Endothelial cell of umbilical vein (primary cell): ENCODE measurements around the gene BMPR2. TPM values are rescaled to one million over a fixed set of nuclear protein-coding genes. Genes with fewer than 3 reads are reported as not detected.

ENCODE experiments used
- BruUV-seq: library from RNA; stranded (reverse); fragments of 400-500 nt; replicated peaks from 2 replicates; lab custom pipeline; 2021; lab: Mats Ljungman, UMichigan
- CTCF ChIA-PET: fragments of 300-600, 350-600 bp; sonication (Branson Sonifier 250); formaldehyde crosslinking; loops from one replicate; lab custom pipeline; 2021; ENCODE audit warnings: antibody characterized with exemption, inconsistent platforms; lab: Charles Lee
- POLR2A ChIA-PET: fragments of 300-600, 350-600 bp; sonication (Branson Sonifier 250); formaldehyde crosslinking; loops from one replicate; lab custom pipeline; 2021; ENCODE audit warnings: antibody characterized with exemption, inconsistent platforms; lab: Charles Lee
- DNase-seq: peaks from one replicate; pipeline ENCODE4 v3.0.0-alpha.2; 2011; ENCODE audit warnings: low read depth, low spot score
- FAIRE-seq: peaks from 2 replicates; lab custom pipeline; 2011; peaks lifted over from hg19 to GRCh38; lab: Jason Lieb, UNC
- H2AFZ ChIP-seq: 2 replicates; pipeline ENCODE4 v1.6.0; 2012; ENCODE audit warnings: low read depth, low read length, control low read depth, inconsistent platforms
- H3K27ac ChIP-seq: 2 replicates; pipeline ENCODE4 v1.5.1; 2011; ENCODE audit warnings: low read depth, mild to moderate bottlenecking, control low read depth, low read length, moderate library complexity; ENCODE audit not compliant: insufficient read depth
- H3K27me3 ChIP-seq, 2 experiments: 2 replicates each; pipeline versions ENCODE4 v1.6.0 to v1.6.1; 2011; ENCODE audit warnings: low read length in 2 of 2, mixed read lengths in 1 of 2; ENCODE audit not compliant: control insufficient read depth in 2 of 2, insufficient read depth in 2 of 2
- H3K36me3 ChIP-seq, 2 experiments: 2 replicates in 1 of 2; 3 replicates in 1 of 2; pipeline ENCODE4 v1.5.1; 2011; ENCODE audit warnings: low read length in 2 of 2, mild to moderate bottlenecking in 1 of 2, moderate library complexity in 1 of 2; ENCODE audit not compliant: control insufficient read depth in 2 of 2, insufficient read depth in 2 of 2; ENCODE audit errors: extremely low read depth in 1 of 2
- H3K4me1 ChIP-seq: 3 replicates; pipeline ENCODE4 v1.5.1; 2011; ENCODE audit warnings: mild to moderate bottlenecking, low read length; ENCODE audit not compliant: control insufficient read depth, insufficient read depth; ENCODE audit errors: extremely low read depth
- H3K4me2 ChIP-seq: 2 replicates; pipeline ENCODE4 v1.6.1; 2011; ENCODE audit warnings: low read length, control low read depth, mixed read lengths; ENCODE audit not compliant: insufficient read depth
- H3K4me3 ChIP-seq, 3 experiments: fragments of 200-600 bp in 1 of 3; sonication (generic), shearing (Covaris generic) in 1 of 3; replicated peaks in 1 of 3; 2 replicates each; pipeline ENCODE4 v1.5.1; 2011 to 2016; ENCODE audit warnings: control low read depth in 3 of 3, low read length in 3 of 3, mild to moderate bottlenecking in 2 of 3, inconsistent platforms in 1 of 3, low read depth in 1 of 3, moderate library complexity in 1 of 3; ENCODE audit not compliant: insufficient read depth in 1 of 3
- H3K79me2 ChIP-seq: 2 replicates; pipeline ENCODE4 v1.6.0; 2012; ENCODE audit warnings: low read length, inconsistent platforms; ENCODE audit not compliant: control insufficient read depth, insufficient read depth
- H3K9ac ChIP-seq: replicated peaks from 2 replicates; pipeline ENCODE3; 2011; ENCODE audit warnings: low read length, control low read depth; ENCODE audit not compliant: insufficient read depth; ENCODE audit errors: extremely low read depth
- H3K9me1 ChIP-seq: replicated peaks from 3 replicates; pipeline ENCODE4 v1.6.0; 2011; ENCODE audit warnings: mild to moderate bottlenecking, low read length; ENCODE audit not compliant: control insufficient read depth, insufficient read depth; ENCODE audit errors: extremely low read depth
- H3K9me3 ChIP-seq: replicated peaks from 2 replicates; pipeline ENCODE4 v1.5.1; 2012; ENCODE audit warnings: low read length, inconsistent platforms; ENCODE audit not compliant: control insufficient read depth, insufficient read depth
- H4K20me1 ChIP-seq: replicated peaks from 2 replicates; pipeline ENCODE3; 2011; ENCODE audit warnings: mild to moderate bottlenecking, low read length; ENCODE audit not compliant: control insufficient read depth, insufficient read depth; ENCODE audit errors: extremely low read depth
- CTCF ChIP-seq, 2 donors: IDR thresholded peaks; 1 replicate in 1 of 2; 2 replicates in 1 of 2; pipeline ENCODE4 v1.5.1; 2011; ENCODE audit warnings: low read length in 2 of 2, mild to moderate bottlenecking in 2 of 2, moderate library complexity in 2 of 2, control low read depth in 1 of 2, inconsistent platforms in 1 of 2, low read depth in 1 of 2; ENCODE audit not compliant: insufficient read depth in 1 of 2; ENCODE audit errors: extremely low read depth in 1 of 2
- FOS ChIP-seq: IDR thresholded peaks from 2 replicates; pipeline ENCODE4 v1.6.1; 2011; ENCODE audit warnings: mild to moderate bottlenecking, low read length, moderate library complexity, borderline replicate concordance; ENCODE audit not compliant: insufficient read depth
- GATA2 ChIP-seq: IDR thresholded peaks from 2 replicates; pipeline ENCODE4 v1.7.0; 2011; ENCODE audit warnings: low read depth, mild to moderate bottlenecking, moderate library complexity, mixed read lengths, low read length; ENCODE audit not compliant: insufficient read length, insufficient read depth
- JUN ChIP-seq: IDR thresholded peaks from 2 replicates; pipeline ENCODE4 v1.6.1; 2011; ENCODE audit warnings: borderline replicate concordance, low read depth; ENCODE audit not compliant: insufficient read length, insufficient read depth
- dilution Hi-C: fragments of 300-500 bp; cut with MboI; formaldehyde crosslinking; loops from one replicate; pipeline ENCODE4 v1.15.0; 2019; ENCODE audit warnings: low sequenced_read_pairs; ENCODE audit not compliant: extremely low pct_ligation_motif_present
- intact Hi-C: fragments of 100-400 bp; cut with micrococcal nuclease; formaldehyde crosslinking; loops from one replicate; pipeline ENCODE4 v1.10.0; 2022
- polyA plus RNA-seq, 4 experiments: library from polyadenylated mRNA; depleted of rRNA in 3 of 4; stranded (reverse) in 3 of 4; unstranded in 1 of 4; fragments of >200 nt; gene quantifications; 2 replicates each; pipeline versions ENCODE4 v1.2.1 to v1.2.3, GENCODE V29; 2011 to 2012; ENCODE audit warnings: missing spikeins in 1 of 4
- small RNA-seq: library from RNA; depleted of rRNA; stranded (forward); fragments of <200 nt; gene quantifications from one replicate; pipeline ENCODE3, GENCODE V24; 2012; ENCODE audit warnings: low replicate concordance, low read depth; ENCODE audit not compliant: insufficient read depth, insufficient read length
- total RNA-seq: library from RNA; stranded (reverse); gene quantifications from 2 replicates; pipeline ENCODE4 v1.2.3, GENCODE V29; 2021
- TF ChIP-seq, protein P1 (sequence below): IDR thresholded peaks from 2 replicates; pipeline ENCODE4 v1.6.1; 2011; ENCODE audit not compliant: insufficient read depth, insufficient read length

BMPR2 gene
- total and polyA plus RNA-seq, 2 donors (not counting 3 experiments of a cell fraction or from before 2014, with no cell fraction given), result 35.8 to 113 TPM

GRCh38 chr2:202613479-202613878 lies 237.4 kb downstream of the BMPR2 start:
- dilution Hi-C loops, result no loop called here
- Histone ChIP-seq H3K27ac (no peak overlapping the region), H3K36me3 (no peaks in the 10 kb centered on the region), H2AFZ (no peak overlapping the region), H3K4me2 (no peak overlapping the region), H3K9me1 (no peaks in the 10 kb centered on the region), H3K4me1 (no peaks in the 10 kb centered on the region), H4K20me1 (no peaks in the 10 kb centered on the region), H3K79me2 (no peaks in the 10 kb centered on the region), H3K9me3 (no peaks in the 10 kb centered on the region), H3K9ac (no peak overlapping the region), H3K4me3 (no peak overlapping the region), H3K27me3 (no peaks in the 10 kb centered on the region)
- POLR2A ChIA-PET, result interaction anchor here (0.6 kb wide), 1 partner anchor 889 kb away, joined by 3 read pairs; no protein-coding TSS in a partner anchor
- intact Hi-C loops, result no loop called here
- BruUV-seq, result no TSS peak
- TF ChIP-seq, protein P1, sequence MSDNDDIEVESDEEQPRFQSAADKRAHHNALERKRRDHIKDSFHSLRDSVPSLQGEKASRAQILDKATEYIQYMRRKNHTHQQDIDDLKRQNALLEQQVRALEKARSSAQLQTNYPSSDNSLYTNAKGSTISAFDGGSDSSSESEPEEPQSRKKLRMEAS, result no peak
- TF ChIP-seq CTCF (IDR thresholded peaks at IDR 0.05; ENCODE audit: extremely low read depth in 1 of 2, insufficient read depth in 1 of 2, low read depth in 1 of 2, low read length in 2 of 2) (no peak), GATA2 (no peak), JUN (no peak), FOS (no peak)
- CTCF ChIA-PET, result interaction anchor here (0.6 kb wide), 1 partner anchor 1041 kb away, joined by 3 read pairs; no protein-coding TSS in a partner anchor
- DNase-seq, result no peak
- FAIRE-seq, result peak; percentile 40

Small RNAs within 50 kb of the gene (small RNA-seq; reads per million reads assigned to genes)
- gene MTND4LP17, result not detected
- not detected for gene RN7SL753P

Other genes with a start within 250 kb of the BMPR2 start
- gene SUMO1, start 137.7 kb upstream of the BMPR2 start, total RNA-seq, result 102 and 105 TPM in 2 replicates
- gene SUMO1, start 137.7 kb upstream of the BMPR2 start, polyA plus RNA-seq, result 32.7 and 38.5 TPM in 2 replicates
- gene NOP58, start 110.6 kb upstream of the BMPR2 start, total RNA-seq, result 70.6 and 71.4 TPM in 2 replicates
- gene NOP58, start 110.6 kb upstream of the BMPR2 start, polyA plus RNA-seq, result 12.0 and 21.7 TPM in 2 replicates